SK-N-SH treated with all-trans-retinoic acid at 6 μM for 48 hours (cell line): Measurements from ENCODE around the gene MREG.
"Not testable (repeated sequence)": the region's sequence is repeated elsewhere in the genome, so short reads cannot be mapped to it uniquely, and the experiment has no call there.

Experiments
- ATAC-seq: fragments of 200-7000 bp; cut with Tn5 transposase; 3 replicates; pipeline ENCODE4 v1.9.1; 2020; ENCODE audit warnings: mild to moderate bottlenecking, moderate library complexity
- ARNTL ChIP-seq: fragments of 450-650 bp; formaldehyde crosslinking; IDR thresholded peaks from 2 replicates; pipeline ENCODE4 v1.5.0; 2020; ENCODE audit warnings: low read depth, mild to moderate bottlenecking, moderate library complexity, borderline replicate concordance
- CREB5 ChIP-seq: fragments of 250-450 bp; sonication (Bioruptor Pico); IDR thresholded peaks from 2 replicates; pipeline ENCODE4 v1.5.1; 2020; ENCODE audit warnings: low read depth, mild to moderate bottlenecking, moderate library complexity
- CSDC2 ChIP-seq: fragments of 250-450 bp; sonication (Bioruptor Pico); IDR thresholded peaks from 2 replicates; pipeline ENCODE4 v1.5.0; 2020; ENCODE audit warnings: mild to moderate bottlenecking, moderate library complexity
- ESRRG ChIP-seq: fragments of 250-450 bp; sonication (Bioruptor Pico); IDR thresholded peaks from 2 replicates; pipeline ENCODE4 v1.6.1; 2021; ENCODE audit warnings: mild to moderate bottlenecking
- GLIS3 ChIP-seq: fragments of 250-450 bp; sonication (Bioruptor Pico); IDR thresholded peaks from 2 replicates; pipeline ENCODE4 v1.5.0; 2020; ENCODE audit warnings: mild to moderate bottlenecking, moderate library complexity
- ISL1 ChIP-seq: fragments of 250-450 bp; sonication (Bioruptor Pico); IDR thresholded peaks from 2 replicates; pipeline ENCODE4 v2.1.2; 2022; ENCODE audit warnings: mild to moderate bottlenecking, moderate library complexity
- OSR1 ChIP-seq: fragments of 250-450 bp; sonication (Bioruptor Pico); IDR thresholded peaks from 2 replicates; pipeline ENCODE4 v1.8.0; 2022; ENCODE audit warnings: moderate library complexity, mild to moderate bottlenecking, inconsistent platforms
- POU6F1 ChIP-seq: fragments of 250-450 bp; sonication (Bioruptor Pico); IDR thresholded peaks from 2 replicates; pipeline ENCODE4 v1.8.0; 2021; ENCODE audit warnings: low read depth, mild to moderate bottlenecking, moderate library complexity, borderline replicate concordance
- PPARA ChIP-seq: fragments of 250-450 bp; sonication (Bioruptor Pico); IDR thresholded peaks from 2 replicates; pipeline ENCODE4 v1.5.0; 2020; ENCODE audit warnings: mild to moderate bottlenecking, borderline replicate concordance
- RARB ChIP-seq: fragments of 250-450 bp; sonication (Bioruptor Pico); IDR thresholded peaks from 2 replicates; pipeline ENCODE4 v1.8.0; 2021; ENCODE audit warnings: mild to moderate bottlenecking, moderate library complexity
- TCF4 ChIP-seq: fragments of 250-450 bp; sonication (Bioruptor Pico); IDR thresholded peaks from 2 replicates; pipeline ENCODE4 v1.8.0; 2021; ENCODE audit warnings: mild to moderate bottlenecking, moderate library complexity, borderline replicate concordance
- TOX ChIP-seq: fragments of 250-450 bp; sonication (Bioruptor Pico); IDR thresholded peaks from 2 replicates; pipeline ENCODE4 v1.8.0; 2021; ENCODE audit warnings: mild to moderate bottlenecking, moderate library complexity, borderline replicate concordance
- TSHZ2 ChIP-seq: fragments of 250-450 bp; sonication (Bioruptor Pico); IDR thresholded peaks from 2 replicates; pipeline ENCODE4 v1.5.0; 2020; ENCODE audit warnings: mild to moderate bottlenecking, moderate library complexity
- ZC3H10 ChIP-seq: fragments of 250-450 bp; sonication (Bioruptor Pico); IDR thresholded peaks from 2 replicates; pipeline ENCODE4 v1.5.1; 2021; ENCODE audit warnings: mild to moderate bottlenecking, moderate library complexity
- ZFP3 ChIP-seq: fragments of 250-450 bp; sonication (Bioruptor Pico); IDR thresholded peaks from 2 replicates; pipeline ENCODE4 v1.5.0; 2020; ENCODE audit warnings: mild to moderate bottlenecking, moderate library complexity
- ZFP30 ChIP-seq: fragments of 450-650 bp; formaldehyde crosslinking; IDR thresholded peaks from 2 replicates; pipeline ENCODE4 v1.5.0; 2022; ENCODE audit warnings: mild to moderate bottlenecking, moderate library complexity
- ZNF565 ChIP-seq: fragments of 450-650 bp; formaldehyde crosslinking; conservative IDR thresholded peaks from 2 replicates; pipeline ENCODE4 v1.5.0; 2020; ENCODE audit warnings: low read depth, mild to moderate bottlenecking, moderate library complexity
- ZNF8 ChIP-seq: fragments of 450-650 bp; formaldehyde crosslinking; IDR thresholded peaks from 2 replicates; pipeline ENCODE4 v1.5.0; 2020; ENCODE audit warnings: mild to moderate bottlenecking, moderate library complexity
- TF ChIP-seq, protein P1 (sequence below): fragments of 250-450 bp; sonication (Bioruptor Pico); IDR thresholded peaks from 2 replicates; pipeline ENCODE4 v1.5.1; 2021; ENCODE audit warnings: mild to moderate bottlenecking, moderate library complexity
- TF ChIP-seq, protein P2 (sequence below): fragments of 250-450 bp; sonication (Bioruptor Pico); IDR thresholded peaks from 2 replicates; pipeline ENCODE4 v1.8.0; 2020; ENCODE audit warnings: mild to moderate bottlenecking, moderate library complexity, borderline replicate concordance

Gene MREG

DNA sequence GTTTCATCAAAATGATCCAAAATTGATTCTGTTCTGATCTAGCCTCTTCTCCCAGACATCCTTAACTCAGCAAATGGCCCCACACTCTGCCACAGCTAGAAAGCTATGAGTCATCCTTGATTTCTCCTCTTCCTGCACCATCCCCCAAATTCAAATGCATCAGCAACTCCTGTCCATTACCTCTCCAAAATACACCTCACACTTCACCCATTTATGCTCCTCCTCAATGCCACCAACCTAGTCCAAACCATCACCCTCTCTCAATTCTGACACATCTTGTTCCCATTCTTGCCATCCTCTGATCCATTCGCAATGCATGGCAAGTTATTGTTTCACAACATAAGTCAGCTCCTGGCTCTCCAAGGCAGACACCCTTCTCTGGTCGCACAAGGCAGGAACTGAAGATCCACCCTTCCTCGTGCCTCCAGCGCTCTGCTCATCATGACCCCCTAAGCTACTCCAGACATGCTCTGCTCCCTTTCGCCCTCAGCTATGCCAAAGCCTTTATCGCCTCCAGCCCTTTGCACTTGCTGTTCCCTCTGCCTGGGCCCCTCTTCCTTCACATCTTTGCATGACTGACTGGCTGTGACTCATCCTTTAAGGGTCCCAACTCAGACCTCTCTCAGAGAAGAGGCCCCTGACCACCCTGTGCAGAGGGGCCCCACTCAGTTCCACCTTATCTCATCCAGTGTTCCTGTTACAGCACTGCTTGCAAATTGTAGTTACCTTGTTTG is 83.6 kb downstream of the MREG start (continued):
- TF ChIP-seq CREB5 (CRISPR knock-in tag) (no peak), GLIS3 (no peak), ISL1 (CRISPR knock-in tag) (no peak)
- TF ChIP-seq, protein P1, sequence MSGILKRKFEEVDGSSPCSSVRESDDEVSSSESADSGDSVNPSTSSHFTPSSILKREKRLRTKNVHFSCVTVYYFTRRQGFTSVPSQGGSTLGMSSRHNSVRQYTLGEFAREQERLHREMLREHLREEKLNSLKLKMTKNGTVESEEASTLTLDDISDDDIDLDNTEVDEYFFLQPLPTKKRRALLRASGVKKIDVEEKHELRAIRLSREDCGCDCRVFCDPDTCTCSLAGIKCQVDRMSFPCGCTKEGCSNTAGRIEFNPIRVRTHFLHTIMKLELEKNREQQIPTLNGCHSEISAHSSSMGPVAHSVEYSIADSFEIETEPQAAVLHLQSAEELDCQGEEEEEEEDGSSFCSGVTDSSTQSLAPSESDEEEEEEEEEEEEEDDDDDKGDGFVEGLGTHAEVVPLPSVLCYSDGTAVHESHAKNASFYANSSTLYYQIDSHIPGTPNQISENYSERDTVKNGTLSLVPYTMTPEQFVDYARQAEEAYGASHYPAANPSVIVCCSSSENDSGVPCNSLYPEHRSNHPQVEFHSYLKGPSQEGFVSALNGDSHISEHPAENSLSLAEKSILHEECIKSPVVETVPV: no peak
- TF ChIP-seq, all 23 proteins: peak for 0

- TF ChIP-seq GLIS3 (no peak), ISL1 (CRISPR knock-in tag) (no peak), RARB (no peak), ESRRG (CRISPR knock-in tag) (no peak), CREB5 (CRISPR knock-in tag) (no peak), TOX (no peak), OSR1 (CRISPR knock-in tag) (no peak), ARNTL (CRISPR knock-in tag) (no peak), TCF4 (CRISPR knock-in tag) (no peak), ZNF565 (CRISPR knock-in tag) (no peak), ZNF8 (CRISPR knock-in tag) (no peak), ZC3H10 (CRISPR knock-in tag) (no peak), ZFP3 (CRISPR knock-in tag) (no peak), POU6F1 (CRISPR knock-in tag) (no peak), CSDC2 (no peak), PPARA (CRISPR knock-in tag) (no peak), TSHZ2 (CRISPR knock-in tag) (no peak), ZFP30 (no peak)
- TF ChIP-seq, protein P1: no peak
- TF ChIP-seq, protein P2, sequence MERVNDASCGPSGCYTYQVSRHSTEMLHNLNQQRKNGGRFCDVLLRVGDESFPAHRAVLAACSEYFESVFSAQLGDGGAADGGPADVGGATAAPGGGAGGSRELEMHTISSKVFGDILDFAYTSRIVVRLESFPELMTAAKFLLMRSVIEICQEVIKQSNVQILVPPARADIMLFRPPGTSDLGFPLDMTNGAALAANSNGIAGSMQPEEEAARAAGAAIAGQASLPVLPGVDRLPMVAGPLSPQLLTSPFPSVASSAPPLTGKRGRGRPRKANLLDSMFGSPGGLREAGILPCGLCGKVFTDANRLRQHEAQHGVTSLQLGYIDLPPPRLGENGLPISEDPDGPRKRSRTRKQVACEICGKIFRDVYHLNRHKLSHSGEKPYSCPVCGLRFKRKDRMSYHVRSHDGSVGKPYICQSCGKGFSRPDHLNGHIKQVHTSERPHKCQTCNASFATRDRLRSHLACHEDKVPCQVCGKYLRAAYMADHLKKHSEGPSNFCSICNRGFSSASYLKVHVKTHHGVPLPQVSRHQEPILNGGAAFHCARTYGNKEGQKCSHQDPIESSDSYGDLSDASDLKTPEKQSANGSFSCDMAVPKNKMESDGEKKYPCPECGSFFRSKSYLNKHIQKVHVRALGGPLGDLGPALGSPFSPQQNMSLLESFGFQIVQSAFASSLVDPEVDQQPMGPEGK: no peak
- TF ChIP-seq, all 23 proteins: peak for 0
- no peak for ATAC-seq
Measured at GRCh38 chr2:215928086-215928485, 85.3 kb downstream of the MREG start.

DNA sequence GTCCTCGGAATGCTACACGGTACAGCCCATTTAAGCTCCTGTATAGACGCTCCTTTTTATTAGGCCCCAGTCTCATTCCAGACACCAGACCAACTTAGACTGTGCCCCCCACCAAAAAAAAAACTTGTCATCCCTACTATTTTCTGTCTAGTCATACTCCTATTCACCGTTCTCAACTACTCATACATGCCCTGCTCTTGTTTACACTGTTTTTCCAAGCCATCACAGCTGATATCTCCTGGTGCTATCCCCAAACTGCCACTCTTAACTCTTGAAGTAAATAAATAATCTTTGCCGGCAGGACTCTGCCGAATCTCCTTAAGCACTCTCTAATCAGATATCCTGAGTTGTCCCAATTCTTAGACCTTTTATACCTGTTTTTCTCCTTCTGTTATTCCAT is 86.4 kb downstream of the MREG start:
- not testable (repeated sequence) for ATAC-seq
